Measurements from ENCODE around the gene SPHK1.

DNA sequence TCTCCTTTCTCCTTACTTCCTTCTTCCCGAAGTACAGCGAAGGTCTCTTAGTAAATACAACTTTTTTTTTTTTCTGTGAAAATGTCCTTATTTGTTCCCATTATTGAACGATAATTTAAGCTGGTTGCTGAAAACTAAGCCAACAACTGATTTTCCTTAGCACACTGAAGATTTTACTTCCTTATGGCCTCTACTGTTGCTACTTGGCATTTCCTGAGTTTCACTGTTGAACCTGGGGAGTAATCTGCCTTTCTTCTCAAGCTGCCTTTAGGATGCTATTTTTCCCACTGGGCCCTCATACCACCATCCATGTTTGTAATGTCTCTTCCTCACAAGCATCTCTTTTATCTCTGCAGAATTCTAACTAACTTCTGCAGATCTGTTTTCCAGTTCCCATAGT is 42.4 kb downstream of the SPHK1 start:
- TF ChIP-seq, protein P1, sequence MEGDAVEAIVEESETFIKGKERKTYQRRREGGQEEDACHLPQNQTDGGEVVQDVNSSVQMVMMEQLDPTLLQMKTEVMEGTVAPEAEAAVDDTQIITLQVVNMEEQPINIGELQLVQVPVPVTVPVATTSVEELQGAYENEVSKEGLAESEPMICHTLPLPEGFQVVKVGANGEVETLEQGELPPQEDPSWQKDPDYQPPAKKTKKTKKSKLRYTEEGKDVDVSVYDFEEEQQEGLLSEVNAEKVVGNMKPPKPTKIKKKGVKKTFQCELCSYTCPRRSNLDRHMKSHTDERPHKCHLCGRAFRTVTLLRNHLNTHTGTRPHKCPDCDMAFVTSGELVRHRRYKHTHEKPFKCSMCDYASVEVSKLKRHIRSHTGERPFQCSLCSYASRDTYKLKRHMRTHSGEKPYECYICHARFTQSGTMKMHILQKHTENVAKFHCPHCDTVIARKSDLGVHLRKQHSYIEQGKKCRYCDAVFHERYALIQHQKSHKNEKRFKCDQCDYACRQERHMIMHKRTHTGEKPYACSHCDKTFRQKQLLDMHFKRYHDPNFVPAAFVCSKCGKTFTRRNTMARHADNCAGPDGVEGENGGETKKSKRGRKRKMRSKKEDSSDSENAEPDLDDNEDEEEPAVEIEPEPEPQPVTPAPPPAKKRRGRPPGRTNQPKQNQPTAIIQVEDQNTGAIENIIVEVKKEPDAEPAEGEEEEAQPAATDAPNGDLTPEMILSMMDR (IDR thresholded peaks at IDR 0.05) = no peak
- TF ChIP-seq TAF1 (IDR thresholded peaks at IDR 0.05; ENCODE audit: borderline replicate concordance, low read depth, low read length) (no peak), MXI1 (IDR thresholded peaks at IDR 0.05; ENCODE audit: low read depth, low read length) (no peak), TEAD4 (IDR thresholded peaks at IDR 0.05; ENCODE audit: borderline replicate concordance, insufficient read depth) (no peak), NRF1 (IDR thresholded peaks at IDR 0.05; ENCODE audit: low read depth, low read length) (no peak), MAX (IDR thresholded peaks at IDR 0.05; ENCODE audit: low read depth) (no peak), RCOR1 (IDR thresholded peaks at IDR 0.05; ENCODE audit: low read length) (no peak), POLR2AphosphoS5 (IDR thresholded peaks at IDR 0.05; ENCODE audit: low read depth, low read length) (no peak), USF2 (IDR thresholded peaks at IDR 0.05; ENCODE audit: borderline replicate concordance, low read depth, low read length) (no peak), GABPA (IDR thresholded peaks at IDR 0.05; ENCODE audit: low read depth) (no peak), TCF12 (IDR thresholded peaks at IDR 0.05) (no peak)
